ENCODE measurements around the gene C1orf35. TPM values are rescaled to one million over a fixed set of nuclear protein-coding genes. Genes with fewer than 3 reads are reported as not detected.

Gene C1orf35
- total RNA-seq, 1 donor from 2014 or later, result 14.7 TPM

DNA sequence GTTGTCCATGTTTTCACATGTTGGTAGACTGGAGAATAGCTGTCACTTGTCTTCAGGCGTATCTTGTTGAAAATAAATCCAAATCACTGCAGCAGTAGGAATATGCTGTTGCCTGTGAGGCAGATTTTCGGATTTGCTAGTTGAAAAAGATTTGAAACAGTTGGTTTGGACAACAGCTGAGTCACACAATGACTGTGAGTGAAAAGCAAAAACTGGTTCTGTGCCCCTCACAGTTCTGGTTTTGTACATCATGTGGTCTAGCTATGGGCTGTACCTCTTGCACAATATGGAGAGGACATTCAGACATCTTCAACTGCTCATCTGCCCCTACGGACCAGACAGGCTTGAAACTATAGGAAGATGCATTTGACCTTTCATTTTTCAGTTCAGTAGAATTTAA lies 18.8 kb downstream of the C1orf35 start:
- H3K27ac ChIP-seq, result peak overlapping the region; percentile 100
- H3K9me3 ChIP-seq, result no peaks in the 10 kb centered on the region
- intact Hi-C loops (cut with DNase I), result loop anchor here (10.0 kb wide), 2 partner anchors 80 to 350 kb away; partner anchors contain the start of genes IBA57, JMJD4 and SNAP47
- TF ChIP-seq, protein P1, sequence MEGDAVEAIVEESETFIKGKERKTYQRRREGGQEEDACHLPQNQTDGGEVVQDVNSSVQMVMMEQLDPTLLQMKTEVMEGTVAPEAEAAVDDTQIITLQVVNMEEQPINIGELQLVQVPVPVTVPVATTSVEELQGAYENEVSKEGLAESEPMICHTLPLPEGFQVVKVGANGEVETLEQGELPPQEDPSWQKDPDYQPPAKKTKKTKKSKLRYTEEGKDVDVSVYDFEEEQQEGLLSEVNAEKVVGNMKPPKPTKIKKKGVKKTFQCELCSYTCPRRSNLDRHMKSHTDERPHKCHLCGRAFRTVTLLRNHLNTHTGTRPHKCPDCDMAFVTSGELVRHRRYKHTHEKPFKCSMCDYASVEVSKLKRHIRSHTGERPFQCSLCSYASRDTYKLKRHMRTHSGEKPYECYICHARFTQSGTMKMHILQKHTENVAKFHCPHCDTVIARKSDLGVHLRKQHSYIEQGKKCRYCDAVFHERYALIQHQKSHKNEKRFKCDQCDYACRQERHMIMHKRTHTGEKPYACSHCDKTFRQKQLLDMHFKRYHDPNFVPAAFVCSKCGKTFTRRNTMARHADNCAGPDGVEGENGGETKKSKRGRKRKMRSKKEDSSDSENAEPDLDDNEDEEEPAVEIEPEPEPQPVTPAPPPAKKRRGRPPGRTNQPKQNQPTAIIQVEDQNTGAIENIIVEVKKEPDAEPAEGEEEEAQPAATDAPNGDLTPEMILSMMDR (IDR thresholded peaks at IDR 0.05), result no peak
- TF ChIP-seq POLR2A (IDR thresholded peaks at IDR 0.05) (no peak), POLR2AphosphoS5 (IDR thresholded peaks at IDR 0.05; ENCODE audit: insufficient read depth in 1 of 2, low read depth in 1 of 2) (no peak)
- peak overlapping the region; percentile 91 to 99 for H3K4me3 ChIP-seq
- H3K36me3 ChIP-seq, result no peaks in the 10 kb centered on the region
- H3K27me3 ChIP-seq, result no peaks in the 10 kb centered on the region
- peaks cover 80% of the 10 kb centered on the region for H3K4me1 ChIP-seq
- no peak for DNase-seq (ENCODE audit: extremely low spot score in 2 of 2)

DNA sequence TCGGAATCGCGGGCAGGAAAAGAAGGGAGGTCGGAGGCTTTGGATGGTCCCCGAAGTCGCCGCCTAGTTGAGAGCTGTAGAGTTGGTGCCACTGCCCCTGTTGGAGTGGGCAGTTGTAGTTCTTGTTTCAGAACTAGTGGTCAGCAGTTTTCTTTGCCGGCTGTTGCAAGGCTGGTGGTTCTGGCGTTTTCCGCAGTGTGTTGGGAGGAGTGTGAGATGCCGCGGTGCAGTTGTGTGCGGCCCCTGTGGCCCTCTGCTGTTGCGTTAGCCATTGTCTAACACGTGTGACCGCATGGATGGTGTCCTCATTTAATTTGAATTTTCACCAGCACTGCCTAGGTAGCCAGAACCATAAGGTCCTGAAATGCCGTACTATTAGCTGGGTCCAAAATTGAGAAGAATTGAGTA lies 19.2 kb downstream of the C1orf35 start:
- Histone ChIP-seq H3K27me3 (no peaks in the 10 kb centered on the region), H3K4me1 (peaks cover 75% of the 10 kb centered on the region), H3K36me3 (no peaks in the 10 kb centered on the region), H3K27ac (peak overlapping the region; percentile 100), H3K4me3 (peak overlapping the region; percentile 91 to 99), H3K9me3 (no peaks in the 10 kb centered on the region)
- intact Hi-C loops (cut with DNase I), result loop anchor here (10.0 kb wide), 2 partner anchors 81 to 349 kb away; partner anchors contain the start of genes IBA57, JMJD4 and SNAP47
- DNase-seq (ENCODE audit: extremely low spot score in 2 of 2), result no peak
- TF ChIP-seq, protein P1 (IDR thresholded peaks at IDR 0.05), result no peak
- no peak for TF ChIP-seq POLR2AphosphoS5 (IDR thresholded peaks at IDR 0.05; ENCODE audit: insufficient read depth in 1 of 2, low read depth in 1 of 2)
- TF ChIP-seq POLR2A (IDR thresholded peaks at IDR 0.05), result no peak

DNA sequence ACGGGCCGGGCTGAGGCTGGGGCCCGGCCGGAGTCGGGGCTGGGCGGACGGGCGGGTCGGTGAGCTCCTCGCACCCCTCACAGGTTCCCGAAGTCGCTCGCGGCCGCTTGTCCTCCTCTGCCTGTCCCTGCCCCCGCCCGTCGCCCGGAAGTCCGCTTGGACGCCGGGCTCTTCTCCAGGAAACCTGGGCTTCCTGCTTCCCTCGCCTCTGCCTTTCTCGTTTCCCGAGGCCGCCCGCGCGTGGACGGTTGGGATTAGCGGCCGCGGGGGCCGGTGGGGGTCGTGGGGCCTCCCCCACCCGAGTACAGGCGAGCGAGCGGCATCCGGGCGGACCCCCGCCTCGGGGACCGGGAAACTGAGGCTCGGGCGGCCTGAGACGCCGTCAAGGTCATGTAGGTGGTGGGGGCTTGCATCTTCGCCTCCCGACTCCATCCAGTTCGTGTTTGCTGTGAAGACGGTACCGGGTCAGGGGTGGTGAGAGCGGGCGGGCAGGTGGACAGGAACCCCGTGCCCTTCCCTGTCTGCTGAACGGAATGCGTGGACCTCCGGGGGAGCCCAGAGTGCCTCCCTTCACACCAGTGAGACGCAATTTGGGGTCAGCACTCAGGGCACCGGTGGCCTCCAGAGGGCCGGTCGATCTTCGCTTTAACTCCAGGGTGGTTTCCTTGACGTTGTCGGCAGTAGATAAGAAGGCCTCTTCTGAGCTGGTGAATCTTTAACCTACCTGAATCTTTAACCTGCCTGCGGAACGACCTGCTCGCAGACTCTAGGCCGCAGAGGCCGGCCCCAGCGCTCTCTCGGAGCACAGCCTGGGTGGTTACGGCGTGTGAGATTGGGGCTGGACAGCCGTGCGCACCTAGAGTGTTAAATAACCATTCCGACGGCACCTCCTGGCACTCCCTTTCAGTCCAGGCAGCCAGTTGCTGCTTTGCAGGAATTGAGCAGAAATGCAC lies 19.9 kb downstream of the C1orf35 start:
- H3K27ac ChIP-seq, result peak overlapping the region; percentile 100
- TF ChIP-seq, protein P1 (IDR thresholded peaks at IDR 0.05), result no peak
- TF ChIP-seq POLR2AphosphoS5 (IDR thresholded peaks at IDR 0.05; ENCODE audit: insufficient read depth in 1 of 2, low read depth in 1 of 2), result peak in 1 of 2 donors; percentile 36
- TF ChIP-seq POLR2A (IDR thresholded peaks at IDR 0.05), result no peak
- no peaks in the 10 kb centered on the region for H3K9me3 ChIP-seq
- peak overlapping the region; percentile 91 to 99 for H3K4me3 ChIP-seq
- peaks cover 68% of the 10 kb centered on the region for H3K4me1 ChIP-seq
- no peaks in the 10 kb centered on the region for H3K36me3 ChIP-seq
- H3K27me3 ChIP-seq, result no peaks in the 10 kb centered on the region
- no peak for DNase-seq (ENCODE audit: extremely low spot score in 2 of 2)
- intact Hi-C loops (cut with DNase I), result loop anchor here (10.0 kb wide), 2 partner anchors 82 to 348 kb away; partner anchors contain the start of genes IBA57, JMJD4 and SNAP47

DNA sequence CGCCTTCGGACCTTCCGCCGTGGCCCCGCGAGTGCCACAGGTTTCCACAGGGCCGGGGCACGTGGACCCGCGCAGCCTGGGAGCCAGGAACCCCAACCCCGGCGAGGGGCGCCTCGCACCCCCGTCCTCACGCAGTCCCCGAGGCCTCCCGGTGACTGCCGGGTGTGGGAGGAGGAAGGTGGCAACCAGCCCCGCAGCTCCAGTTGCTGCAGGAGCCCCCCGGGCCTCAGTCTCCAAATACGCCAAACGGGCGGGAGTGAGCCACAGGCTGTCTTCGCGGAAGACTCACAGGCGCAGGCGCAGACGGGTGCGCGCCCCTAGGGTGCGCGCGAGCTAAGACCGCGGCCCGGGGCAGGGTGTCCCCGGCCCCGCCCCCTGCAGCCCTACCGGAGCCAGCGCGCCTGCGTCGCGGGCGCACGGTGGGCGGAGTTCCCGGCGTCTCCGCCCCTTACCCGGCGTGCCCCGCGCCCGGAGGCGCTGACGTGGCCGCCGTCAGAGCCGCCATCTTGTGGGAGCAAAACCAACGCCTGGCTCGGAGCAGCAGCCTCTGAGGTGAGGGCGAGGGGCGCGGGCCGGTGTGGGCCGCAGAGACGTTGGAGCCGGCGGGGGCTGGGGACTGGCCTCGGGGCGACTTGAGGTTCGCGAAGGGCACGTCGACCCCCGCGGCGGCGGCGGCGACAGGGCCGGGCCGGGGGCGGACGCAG lies 20.8 kb downstream of the C1orf35 start, which contains the start of gene ARF1:
Gene ARF1, plus strand, starts transcription at position 495 of the 704 bp plus-strand sequence. CDS start 14,407 bp downstream, outside the sequence.
- Histone ChIP-seq H3K27ac (peak within 1 kb of the TSS; percentile 100), H3K9me3 (no peaks in the 10 kb centered on the region), H3K27me3 (no peaks in the 10 kb centered on the region), H3K4me1 (peaks cover 60% of the 10 kb centered on the region), H3K4me3 (peak within 1 kb of the TSS; percentile 91 to 99), H3K36me3 (no peaks in the 10 kb centered on the region)
- intact Hi-C loops (cut with DNase I), result loop anchor here (10.0 kb wide), 2 partner anchors 82 to 348 kb away; partner anchors contain the start of genes IBA57, JMJD4 and SNAP47
- DNase-seq (ENCODE audit: extremely low spot score in 2 of 2), result no peak
- TF ChIP-seq POLR2AphosphoS5 (IDR thresholded peaks at IDR 0.05; ENCODE audit: insufficient read depth in 1 of 2, low read depth in 1 of 2) (peak; percentile 43 to 87), POLR2A (IDR thresholded peaks at IDR 0.05) (peak in 1 of 2 donors; percentile 92)
- TF ChIP-seq, protein P1 (IDR thresholded peaks at IDR 0.05), result peak in 1 of 3 experiments; percentile 7
